ENCODE data around the gene KCTD21. TPM values are rescaled to one million over a fixed set of nuclear protein-coding genes. Genes with fewer than 3 reads are reported as not detected.

The KCTD21 gene
- polyA plus RNA-seq, 2 donors, result 6.3 to 7.0 TPM

DNA sequence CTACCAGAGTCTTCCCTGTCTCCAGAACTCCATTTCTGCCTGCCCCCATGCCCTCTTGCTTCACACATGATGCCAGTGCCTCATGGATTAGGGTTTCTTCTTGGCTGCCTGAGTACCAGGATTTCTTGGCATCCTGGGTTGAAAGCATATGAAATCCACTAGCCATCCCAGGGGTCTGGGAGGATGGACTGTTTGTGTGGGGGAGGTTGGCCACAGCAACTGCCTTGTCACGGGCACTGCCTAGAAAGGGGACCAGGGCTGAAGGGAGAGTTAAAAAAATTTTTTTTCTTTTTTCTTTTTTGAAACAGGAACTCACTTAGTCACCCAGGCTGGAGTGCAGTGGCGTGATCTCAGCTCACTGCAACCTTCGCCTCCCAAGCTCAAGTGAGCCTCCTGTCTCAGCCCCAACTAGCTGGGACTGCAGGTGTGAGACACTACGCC lies 4.5 kb upstream of the KCTD21 start:
- H3K4me3 ChIP-seq (ENCODE audit: low read depth in 1 of 2, low read length in 2 of 2), result no peak overlapping the region
- peaks cover 4 to 10% of the 10 kb centered on the region in 2 donors for H3K4me1 ChIP-seq (ENCODE audit: control insufficient read depth in 2 of 2, insufficient read depth in 2 of 2, low read length in 1 of 2)
- no peaks in the 10 kb centered on the region for H3K27me3 ChIP-seq (ENCODE audit: control insufficient read depth in 1 of 2, insufficient read depth in 2 of 2, low read length in 2 of 2)
- H3K36me3 ChIP-seq (ENCODE audit: control insufficient read depth in 2 of 2, insufficient read depth in 2 of 2, low read length in 1 of 2), result peaks cover 0 to 10% of the 10 kb centered on the region in 2 donors
- WGBS, 2 donors, result 84 to 87% methylated on average over 4 of the region's 4 CpGs
- H3K27ac ChIP-seq (ENCODE audit: low read depth in 2 of 2, low read length in 1 of 2), result no peak overlapping the region
- no peaks in the 10 kb centered on the region for H3K9me3 ChIP-seq (ENCODE audit: control insufficient read depth in 2 of 2, insufficient read depth in 1 of 2, low read depth in 1 of 2, low read length in 1 of 2)

- no peak overlapping the region for H3K4me3 ChIP-seq (ENCODE audit: low read depth in 1 of 2, low read length in 2 of 2)
- H3K27me3 ChIP-seq (ENCODE audit: control insufficient read depth in 1 of 2, insufficient read depth in 2 of 2, low read length in 2 of 2), result no peaks in the 10 kb centered on the region
- H3K9me3 ChIP-seq (ENCODE audit: control insufficient read depth in 2 of 2, insufficient read depth in 1 of 2, low read depth in 1 of 2, low read length in 1 of 2), result no peaks in the 10 kb centered on the region
- WGBS, 2 donors, result 68 to 80% methylated on average over 6 of the region's 6 CpGs
- no peak overlapping the region for H3K27ac ChIP-seq (ENCODE audit: low read depth in 2 of 2, low read length in 1 of 2)
- H3K4me1 ChIP-seq (ENCODE audit: control insufficient read depth in 2 of 2, insufficient read depth in 2 of 2, low read length in 1 of 2), result peaks cover 8 to 12% of the 10 kb centered on the region in 2 donors
- peaks cover 0 to 7% of the 10 kb centered on the region in 2 donors for H3K36me3 ChIP-seq (ENCODE audit: control insufficient read depth in 2 of 2, insufficient read depth in 2 of 2, low read length in 1 of 2)
These were observed 3.8 kb upstream of the KCTD21 start for GRCh38 chr11:78192223-78192719.

DNA sequence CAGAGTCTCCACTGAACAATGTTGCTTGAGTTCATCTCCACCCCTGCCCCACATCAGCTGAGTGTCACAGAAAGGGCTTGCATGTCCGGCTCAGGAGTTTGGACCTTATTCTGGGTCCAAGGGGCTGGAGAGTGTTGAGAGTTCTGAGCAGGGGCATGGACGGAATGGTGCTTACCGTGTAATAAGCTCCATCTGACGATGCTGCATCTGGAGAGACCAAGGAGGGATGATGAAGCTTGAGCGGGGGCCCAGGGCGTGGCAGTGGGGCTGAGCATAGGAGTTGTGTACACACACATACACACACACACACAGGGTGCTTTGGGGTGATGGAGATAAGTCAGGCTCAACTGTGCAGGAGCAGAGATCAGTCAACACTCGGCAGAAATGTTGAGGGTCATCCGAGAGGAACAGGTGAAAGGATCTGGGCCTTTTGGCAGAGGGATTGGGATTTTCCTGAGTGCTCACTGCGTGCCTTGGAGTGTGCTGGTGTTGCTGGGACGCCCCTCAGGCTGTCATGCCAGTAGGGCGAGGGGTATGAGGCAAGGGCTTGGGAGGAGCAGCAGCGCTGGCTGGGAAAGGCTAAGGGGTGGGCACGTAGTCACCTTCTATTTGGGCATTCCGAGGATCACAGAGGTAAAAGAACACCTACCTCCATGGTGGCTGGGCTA lies 2.6 kb upstream of the KCTD21 start:
- Histone ChIP-seq H3K27me3 (ENCODE audit: control insufficient read depth in 1 of 2, insufficient read depth in 2 of 2, low read length in 2 of 2) (no peaks in the 10 kb centered on the region), H3K4me1 (ENCODE audit: control insufficient read depth in 2 of 2, insufficient read depth in 2 of 2, low read length in 1 of 2) (peaks cover 11 to 14% of the 10 kb centered on the region in 2 donors)
- WGBS, 2 donors, result 87 to 90% methylated on average over 14 of the region's 14 CpGs

DNA sequence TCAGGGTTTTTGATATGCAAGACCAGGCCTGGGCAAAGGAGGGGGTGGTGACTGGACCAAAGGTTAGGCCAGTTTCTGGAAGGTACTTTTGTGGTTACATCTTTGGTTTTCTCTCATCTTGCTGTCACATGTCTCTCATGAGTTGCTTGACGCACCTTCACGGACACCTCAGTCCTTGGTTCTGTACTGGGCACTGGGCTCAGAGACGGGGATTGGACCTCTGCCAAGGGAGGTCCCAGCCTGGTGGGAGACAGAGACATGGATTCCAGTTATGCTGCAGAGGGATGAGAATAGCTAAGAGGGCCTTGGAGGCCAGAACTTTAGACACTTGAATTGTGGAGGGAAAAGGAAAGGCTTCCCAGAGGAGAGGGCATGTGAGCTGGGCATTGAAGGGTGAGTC lies 1.9 kb upstream of the KCTD21 start:
- Histone ChIP-seq H3K9me3 (ENCODE audit: control insufficient read depth in 2 of 2, insufficient read depth in 1 of 2, low read depth in 1 of 2, low read length in 1 of 2) (no peaks in the 10 kb centered on the region), H3K4me1 (ENCODE audit: control insufficient read depth in 2 of 2, insufficient read depth in 2 of 2, low read length in 1 of 2) (peaks cover 11 to 14% of the 10 kb centered on the region in 2 donors), H3K27me3 (ENCODE audit: control insufficient read depth in 1 of 2, insufficient read depth in 2 of 2, low read length in 2 of 2) (no peaks in the 10 kb centered on the region), H3K4me3 (ENCODE audit: low read depth in 1 of 2, low read length in 2 of 2) (no peak overlapping the region), H3K36me3 (ENCODE audit: control insufficient read depth in 2 of 2, insufficient read depth in 2 of 2, low read length in 1 of 2) (no peaks in the 10 kb centered on the region), H3K27ac (ENCODE audit: low read depth in 2 of 2, low read length in 1 of 2) (no peak overlapping the region)
- WGBS, 2 donors, result 63 to 64% methylated on average over 3 of the region's 3 CpGs

More for the DNA sequence above, 2.6 kb upstream of the KCTD21 start:
- Histone ChIP-seq H3K36me3 (ENCODE audit: control insufficient read depth in 2 of 2, insufficient read depth in 2 of 2, low read length in 1 of 2) (no peaks in the 10 kb centered on the region), H3K27ac (ENCODE audit: low read depth in 2 of 2, low read length in 1 of 2) (no peak overlapping the region), H3K9me3 (ENCODE audit: control insufficient read depth in 2 of 2, insufficient read depth in 1 of 2, low read depth in 1 of 2, low read length in 1 of 2) (no peaks in the 10 kb centered on the region), H3K4me3 (ENCODE audit: low read depth in 1 of 2, low read length in 2 of 2) (no peak overlapping the region)

DNA sequence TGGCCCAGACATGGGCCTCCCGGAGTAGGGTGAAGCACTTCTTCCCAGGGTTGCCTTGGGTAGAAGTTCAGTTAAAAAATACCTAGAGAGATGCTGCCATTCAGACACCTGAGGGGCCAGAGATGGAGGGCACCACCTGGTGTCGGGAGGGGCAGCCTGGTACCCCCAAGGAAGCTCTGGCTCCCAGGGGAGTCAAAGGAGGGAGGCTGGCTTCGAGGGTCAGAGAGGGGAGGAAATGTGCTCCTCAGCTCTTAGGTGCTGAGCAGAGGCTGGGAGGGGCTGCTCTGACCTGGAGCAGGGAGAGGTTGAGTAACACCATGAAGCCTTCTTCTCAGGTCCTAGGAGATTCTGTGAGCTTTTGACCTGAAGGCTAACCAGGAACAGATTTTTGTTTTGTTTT lies 1.4 kb upstream of the KCTD21 start:
- Histone ChIP-seq H3K9me3 (ENCODE audit: control insufficient read depth in 2 of 2, insufficient read depth in 1 of 2, low read depth in 1 of 2, low read length in 1 of 2) (no peaks in the 10 kb centered on the region), H3K27me3 (ENCODE audit: control insufficient read depth in 1 of 2, insufficient read depth in 2 of 2, low read length in 2 of 2) (no peaks in the 10 kb centered on the region), H3K4me1 (ENCODE audit: control insufficient read depth in 2 of 2, insufficient read depth in 2 of 2, low read length in 1 of 2) (peaks cover 11 to 14% of the 10 kb centered on the region in 2 donors), H3K4me3 (ENCODE audit: low read depth in 1 of 2, low read length in 2 of 2) (no peak overlapping the region), H3K27ac (ENCODE audit: low read depth in 2 of 2, low read length in 1 of 2) (no peak overlapping the region), H3K36me3 (ENCODE audit: control insufficient read depth in 2 of 2, insufficient read depth in 2 of 2, low read length in 1 of 2) (no peaks in the 10 kb centered on the region)
- 50 to 54% methylated on average over 3 of the region's 3 CpGs for WGBS, 2 donors

DNA sequence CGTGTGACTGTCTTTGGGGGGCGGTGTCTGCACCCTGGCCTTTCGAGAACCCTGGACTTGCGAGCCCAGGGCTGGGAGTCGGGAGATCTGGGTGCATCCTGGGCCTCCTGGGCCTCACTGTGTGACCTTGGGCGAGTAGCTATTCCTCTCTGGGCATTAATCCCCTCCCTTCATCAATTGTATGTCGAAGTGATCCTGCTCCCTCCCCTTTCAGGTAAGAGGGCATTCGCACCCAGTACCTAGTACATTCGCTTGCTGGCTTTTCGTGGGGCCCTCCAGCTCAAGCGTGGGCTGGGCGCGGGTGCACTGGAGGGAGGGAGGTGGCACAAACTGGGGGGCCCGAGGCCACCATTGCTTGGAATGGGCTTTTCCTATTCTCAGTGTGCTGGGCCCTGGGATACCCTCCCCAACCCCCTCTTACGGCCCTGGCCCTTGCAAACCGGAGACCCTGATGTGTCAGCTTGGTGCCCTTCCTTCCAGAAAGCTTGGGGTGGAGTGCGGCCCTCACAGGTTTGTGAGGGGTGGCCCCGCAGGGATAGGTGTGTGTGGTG lies 823 bp upstream of the KCTD21 start:
- Histone ChIP-seq H3K9me3 (ENCODE audit: control insufficient read depth in 2 of 2, insufficient read depth in 1 of 2, low read depth in 1 of 2, low read length in 1 of 2) (no peaks in the 10 kb centered on the region), H3K27ac (ENCODE audit: low read depth in 2 of 2, low read length in 1 of 2) (peak overlapping the region in 1 of 2 donors; percentile 19), H3K36me3 (ENCODE audit: control insufficient read depth in 2 of 2, insufficient read depth in 2 of 2, low read length in 1 of 2) (no peaks in the 10 kb centered on the region), H3K27me3 (ENCODE audit: control insufficient read depth in 1 of 2, insufficient read depth in 2 of 2, low read length in 2 of 2) (no peaks in the 10 kb centered on the region), H3K4me1 (ENCODE audit: control insufficient read depth in 2 of 2, insufficient read depth in 2 of 2, low read length in 1 of 2) (peaks cover 11 to 14% of the 10 kb centered on the region in 2 donors), H3K4me3 (ENCODE audit: low read depth in 1 of 2, low read length in 2 of 2) (peak overlapping the region; percentile 63 to 93)
- 21 to 29% methylated on average over 18 of the region's 18 CpGs for WGBS, 2 donors

GRCh38 chr11:78187366-78188285 lies 800 bp downstream of the KCTD21 start:
- Histone ChIP-seq H3K4me1 (ENCODE audit: control insufficient read depth in 2 of 2, insufficient read depth in 2 of 2, low read length in 1 of 2) (peaks cover 11 to 14% of the 10 kb centered on the region in 2 donors), H3K9me3 (ENCODE audit: control insufficient read depth in 2 of 2, insufficient read depth in 1 of 2, low read depth in 1 of 2, low read length in 1 of 2) (no peaks in the 10 kb centered on the region), H3K27me3 (ENCODE audit: control insufficient read depth in 1 of 2, insufficient read depth in 2 of 2, low read length in 2 of 2) (no peaks in the 10 kb centered on the region), H3K36me3 (ENCODE audit: control insufficient read depth in 2 of 2, insufficient read depth in 2 of 2, low read length in 1 of 2) (no peaks in the 10 kb centered on the region), H3K27ac (ENCODE audit: low read depth in 2 of 2, low read length in 1 of 2) (peak overlapping the region; percentile 82 to 94), H3K4me3 (ENCODE audit: low read depth in 1 of 2, low read length in 2 of 2) (peak overlapping the region; percentile 63 to 93)
- WGBS, 2 donors, result 16 to 20% methylated on average over 31 of the region's 31 CpGs

GRCh38 chr11:78181185-78181584 lies 7.2 kb downstream of the KCTD21 start:
- Histone ChIP-seq H3K27me3 (ENCODE audit: control insufficient read depth in 1 of 2, insufficient read depth in 2 of 2, low read length in 2 of 2) (no peaks in the 10 kb centered on the region), H3K9me3 (ENCODE audit: control insufficient read depth in 2 of 2, insufficient read depth in 1 of 2, low read depth in 1 of 2, low read length in 1 of 2) (no peaks in the 10 kb centered on the region), H3K36me3 (ENCODE audit: control insufficient read depth in 2 of 2, insufficient read depth in 2 of 2, low read length in 1 of 2) (peaks cover under 1 to 5% of the 10 kb centered on the region in 2 donors), H3K4me3 (ENCODE audit: low read depth in 1 of 2, low read length in 2 of 2) (no peak overlapping the region), H3K4me1 (ENCODE audit: control insufficient read depth in 2 of 2, insufficient read depth in 2 of 2, low read length in 1 of 2) (peaks cover 4 to 5% of the 10 kb centered on the region in 2 donors), H3K27ac (ENCODE audit: low read depth in 2 of 2, low read length in 1 of 2) (peak overlapping the region; percentile 31 to 51)
- WGBS, 2 donors, result 68% methylated on average over 2 of the region's 2 CpGs

GRCh38 chr11:78180751-78181150 lies 7.7 kb downstream of the KCTD21 start:
- WGBS, 2 donors, result 81 to 84% methylated on average over 4 of the region's 4 CpGs
- peak overlapping the region in 1 of 2 donors; percentile 51 for H3K27ac ChIP-seq (ENCODE audit: low read depth in 2 of 2, low read length in 1 of 2)
- H3K9me3 ChIP-seq (ENCODE audit: control insufficient read depth in 2 of 2, insufficient read depth in 1 of 2, low read depth in 1 of 2, low read length in 1 of 2), result no peaks in the 10 kb centered on the region
- H3K36me3 ChIP-seq (ENCODE audit: control insufficient read depth in 2 of 2, insufficient read depth in 2 of 2, low read length in 1 of 2), result peaks cover 2 to 5% of the 10 kb centered on the region in 2 donors
- no peaks in the 10 kb centered on the region for H3K27me3 ChIP-seq (ENCODE audit: control insufficient read depth in 1 of 2, insufficient read depth in 2 of 2, low read length in 2 of 2)
- H3K4me1 ChIP-seq (ENCODE audit: control insufficient read depth in 2 of 2, insufficient read depth in 2 of 2, low read length in 1 of 2), result peaks cover 4 to 5% of the 10 kb centered on the region in 2 donors
- H3K4me3 ChIP-seq (ENCODE audit: low read depth in 1 of 2, low read length in 2 of 2), result no peak overlapping the region

Data from esophagus (tissue), 2 donors.